HL-60 (cell line): ENCODE results near the gene OR2W1.

Source experiments
- DNase-seq, 2 experiments: peaks; one replicate each; pipeline ENCODE4 v3.0.0-alpha.2; 2010 to 2020; ENCODE audit warnings: low read depth in 1 of 2, low spot score in 1 of 2
- H3K27ac ChIP-seq: fragments of 250-450 bp; sonication (Bioruptor Pico); replicated peaks from 2 replicates; pipeline ENCODE4 v1.5.1; 2020; ENCODE audit warnings: mild to moderate bottlenecking, moderate library complexity
- H3K27me3 ChIP-seq: fragments of 250-450 bp; sonication (Bioruptor Pico); 2 replicates; pipeline ENCODE4 v1.5.1; 2021; ENCODE audit warnings: mild to moderate bottlenecking, moderate library complexity; ENCODE audit not compliant: insufficient read depth, poor library complexity, severe bottlenecking
- H3K4me3 ChIP-seq: replicated peaks from 2 replicates; pipeline ENCODE4 v1.5.1; 2011; ENCODE audit warnings: mild to moderate bottlenecking, control low read depth, low read length; ENCODE audit not compliant: insufficient read depth
- GABPA ChIP-seq: IDR thresholded peaks from 2 replicates; pipeline ENCODE4 v1.6.1; 2012; ENCODE audit warnings: low read depth
- POLR2AphosphoS5 ChIP-seq: IDR thresholded peaks from 2 replicates; pipeline ENCODE4 v1.6.1; 2012; ENCODE audit warnings: low read depth
- SPI1 ChIP-seq: IDR thresholded peaks from 2 replicates; pipeline ENCODE4 v1.6.1; 2012; ENCODE audit warnings: low read depth, mild to moderate bottlenecking, borderline replicate concordance
- TF ChIP-seq, protein P1 (sequence below): IDR thresholded peaks from one replicate; pipeline ENCODE4 v1.5.1; 2011; ENCODE audit warnings: low read length, control low read depth, inconsistent platforms; ENCODE audit not compliant: insufficient read depth
- TF ChIP-seq, protein P2 (sequence below): IDR thresholded peaks from 2 replicates; pipeline ENCODE4 v1.6.1; 2012; ENCODE audit warnings: low read depth; ENCODE audit not compliant: insufficient replicate concordance

The OR2W1 gene

DNA sequence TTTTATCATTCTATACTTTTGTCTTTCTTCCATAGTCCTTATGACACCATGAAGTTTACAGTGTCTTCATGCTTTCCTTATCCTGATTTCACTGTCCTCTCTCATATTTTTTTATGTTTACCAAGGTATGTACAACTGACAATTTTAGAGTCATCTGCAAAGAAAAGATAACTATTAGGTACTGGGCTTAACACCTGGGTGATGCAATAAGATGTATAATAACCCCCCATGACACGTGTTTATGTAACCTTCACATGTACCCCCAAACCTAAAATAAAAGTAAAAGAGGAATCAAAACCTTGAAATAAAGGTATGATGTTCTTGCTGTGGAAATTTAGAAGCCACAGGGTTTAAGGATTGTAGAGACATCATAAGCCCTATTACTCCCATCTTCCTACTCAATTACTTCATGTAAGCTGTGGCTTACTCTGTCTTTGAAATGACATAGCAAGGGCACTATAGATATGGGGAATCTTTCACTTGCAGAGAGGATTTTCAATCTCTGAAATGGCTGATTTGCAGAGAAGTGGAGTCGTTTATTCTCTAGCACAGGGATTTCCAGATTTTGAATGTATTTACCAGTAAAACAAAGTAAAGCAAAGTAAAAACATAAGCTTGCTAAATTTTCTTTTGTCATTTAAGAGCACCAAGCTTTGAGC, 18.9 kb downstream of the OR2W1 start:
- no peaks in the 10 kb centered on the region for H3K27me3 ChIP-seq
- no peak for DNase-seq
- H3K27ac ChIP-seq, result no peak overlapping the region
- H3K4me3 ChIP-seq, result no peak overlapping the region
- TF ChIP-seq SPI1, result no peak
- no peak for TF ChIP-seq POLR2AphosphoS5
- TF ChIP-seq, protein P1, sequence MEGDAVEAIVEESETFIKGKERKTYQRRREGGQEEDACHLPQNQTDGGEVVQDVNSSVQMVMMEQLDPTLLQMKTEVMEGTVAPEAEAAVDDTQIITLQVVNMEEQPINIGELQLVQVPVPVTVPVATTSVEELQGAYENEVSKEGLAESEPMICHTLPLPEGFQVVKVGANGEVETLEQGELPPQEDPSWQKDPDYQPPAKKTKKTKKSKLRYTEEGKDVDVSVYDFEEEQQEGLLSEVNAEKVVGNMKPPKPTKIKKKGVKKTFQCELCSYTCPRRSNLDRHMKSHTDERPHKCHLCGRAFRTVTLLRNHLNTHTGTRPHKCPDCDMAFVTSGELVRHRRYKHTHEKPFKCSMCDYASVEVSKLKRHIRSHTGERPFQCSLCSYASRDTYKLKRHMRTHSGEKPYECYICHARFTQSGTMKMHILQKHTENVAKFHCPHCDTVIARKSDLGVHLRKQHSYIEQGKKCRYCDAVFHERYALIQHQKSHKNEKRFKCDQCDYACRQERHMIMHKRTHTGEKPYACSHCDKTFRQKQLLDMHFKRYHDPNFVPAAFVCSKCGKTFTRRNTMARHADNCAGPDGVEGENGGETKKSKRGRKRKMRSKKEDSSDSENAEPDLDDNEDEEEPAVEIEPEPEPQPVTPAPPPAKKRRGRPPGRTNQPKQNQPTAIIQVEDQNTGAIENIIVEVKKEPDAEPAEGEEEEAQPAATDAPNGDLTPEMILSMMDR, result no peak
- TF ChIP-seq, protein P2, sequence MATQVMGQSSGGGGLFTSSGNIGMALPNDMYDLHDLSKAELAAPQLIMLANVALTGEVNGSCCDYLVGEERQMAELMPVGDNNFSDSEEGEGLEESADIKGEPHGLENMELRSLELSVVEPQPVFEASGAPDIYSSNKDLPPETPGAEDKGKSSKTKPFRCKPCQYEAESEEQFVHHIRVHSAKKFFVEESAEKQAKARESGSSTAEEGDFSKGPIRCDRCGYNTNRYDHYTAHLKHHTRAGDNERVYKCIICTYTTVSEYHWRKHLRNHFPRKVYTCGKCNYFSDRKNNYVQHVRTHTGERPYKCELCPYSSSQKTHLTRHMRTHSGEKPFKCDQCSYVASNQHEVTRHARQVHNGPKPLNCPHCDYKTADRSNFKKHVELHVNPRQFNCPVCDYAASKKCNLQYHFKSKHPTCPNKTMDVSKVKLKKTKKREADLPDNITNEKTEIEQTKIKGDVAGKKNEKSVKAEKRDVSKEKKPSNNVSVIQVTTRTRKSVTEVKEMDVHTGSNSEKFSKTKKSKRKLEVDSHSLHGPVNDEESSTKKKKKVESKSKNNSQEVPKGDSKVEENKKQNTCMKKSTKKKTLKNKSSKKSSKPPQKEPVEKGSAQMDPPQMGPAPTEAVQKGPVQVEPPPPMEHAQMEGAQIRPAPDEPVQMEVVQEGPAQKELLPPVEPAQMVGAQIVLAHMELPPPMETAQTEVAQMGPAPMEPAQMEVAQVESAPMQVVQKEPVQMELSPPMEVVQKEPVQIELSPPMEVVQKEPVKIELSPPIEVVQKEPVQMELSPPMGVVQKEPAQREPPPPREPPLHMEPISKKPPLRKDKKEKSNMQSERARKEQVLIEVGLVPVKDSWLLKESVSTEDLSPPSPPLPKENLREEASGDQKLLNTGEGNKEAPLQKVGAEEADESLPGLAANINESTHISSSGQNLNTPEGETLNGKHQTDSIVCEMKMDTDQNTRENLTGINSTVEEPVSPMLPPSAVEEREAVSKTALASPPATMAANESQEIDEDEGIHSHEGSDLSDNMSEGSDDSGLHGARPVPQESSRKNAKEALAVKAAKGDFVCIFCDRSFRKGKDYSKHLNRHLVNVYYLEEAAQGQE, result no peak
- TF ChIP-seq GABPA, result no peak

DNA sequence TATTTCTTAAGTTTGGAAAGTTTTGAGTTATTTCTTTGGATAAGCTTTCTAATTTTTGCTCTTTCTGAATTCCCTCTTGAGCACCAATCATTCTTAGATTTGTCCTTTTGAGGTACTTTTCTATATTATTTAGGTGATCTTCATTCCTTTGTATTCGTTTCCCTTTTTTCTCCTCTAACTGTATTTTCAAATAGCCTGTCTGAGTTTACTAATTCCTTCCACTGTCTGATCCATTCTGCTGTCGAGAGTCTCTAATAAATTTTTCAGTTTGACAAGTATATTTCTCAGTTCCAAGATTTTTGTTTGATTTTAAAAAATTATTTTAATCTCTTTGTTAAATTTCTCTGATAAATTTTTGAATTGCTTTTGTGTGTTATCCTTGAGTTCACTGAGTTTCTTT, 23.5 kb downstream of the OR2W1 start:
- DNase-seq, result no peak
- H3K4me3 ChIP-seq, result no peak overlapping the region
- no peaks in the 10 kb centered on the region for H3K27me3 ChIP-seq
- TF ChIP-seq, protein P1, result no peak
- TF ChIP-seq SPI1 (no peak), GABPA (no peak), POLR2AphosphoS5 (no peak)
- TF ChIP-seq, protein P2, result no peak
- no peak overlapping the region for H3K27ac ChIP-seq

DNA sequence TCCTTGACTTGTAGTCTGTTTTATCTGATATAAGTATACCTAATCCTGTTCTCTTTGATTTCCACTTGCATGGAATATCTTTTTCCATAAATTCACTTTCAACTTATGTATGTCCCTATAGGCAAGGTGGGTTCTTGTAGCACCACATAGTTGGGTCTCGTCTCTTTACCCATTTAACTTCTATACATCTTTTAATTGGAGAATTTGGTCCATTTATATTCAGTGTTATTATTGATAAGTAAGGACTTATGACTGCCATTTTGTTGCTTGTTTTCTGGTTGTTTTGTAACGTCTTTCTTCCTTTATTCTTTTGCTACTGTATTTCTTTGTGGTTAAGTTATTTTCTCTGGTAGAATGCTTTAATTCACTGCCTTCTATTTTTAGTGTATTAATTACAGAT, 25.3 kb downstream of the OR2W1 start:
- no peak overlapping the region for H3K27ac ChIP-seq
- no peaks in the 10 kb centered on the region for H3K27me3 ChIP-seq
- DNase-seq, result no peak
- H3K4me3 ChIP-seq, result no peak overlapping the region
- TF ChIP-seq GABPA, result no peak
- TF ChIP-seq, protein P2, result no peak
- no peak for TF ChIP-seq POLR2AphosphoS5
- TF ChIP-seq SPI1, result no peak
- TF ChIP-seq, protein P1, result no peak
